Stimulated activated CD4-positive, alpha-beta T cell treated with anti-CD3 and anti-CD28 coated beads, Interleukin-4, amount 100 ng/mL, for 1 hour (primary cell): ENCODE data around the gene C10orf120.

ENCODE experiments used
- DNase-seq: peaks from one replicate; pipeline ENCODE4 v3.0.0-alpha.2; 2020

C10orf120 gene

GRCh38 chr10:122658356-122659049 is 41.1 kb downstream of the C10orf120 start:
- DNase-seq = no peak

- DNase-seq = no peak
Observed at GRCh38 chr10:122657729-122658128, 41.9 kb downstream of the C10orf120 start.

GRCh38 chr10:122657255-122657654 is 42.4 kb downstream of the C10orf120 start:
- DNase-seq = no peak

- DNase-seq = no peak
Observed at GRCh38 chr10:122656741-122657140, 42.9 kb downstream of the C10orf120 start.

GRCh38 chr10:122656308-122656705 is 43.3 kb downstream of the C10orf120 start:
- DNase-seq = no peak

- no peak for DNase-seq
Observed at GRCh38 chr10:122655524-122656307, 43.9 kb downstream of the C10orf120 start.

- DNase-seq = no peak
Observed at GRCh38 chr10:122650331-122650730, 49.3 kb downstream of the C10orf120 start.

GRCh38 chr10:122649903-122650302 is 49.7 kb downstream of the C10orf120 start:
- DNase-seq = no peak

- peak; percentile 6 for DNase-seq
Observed at GRCh38 chr10:122648599-122649428, 50.8 kb downstream of the C10orf120 start.
